Myocyte (in vitro differentiated cells): ENCODE results near the gene PREX1. TPM values are rescaled to one million over a fixed set of nuclear protein-coding genes. Genes with fewer than 3 reads are reported as not detected.
A peak's percentile ranks its signal among the peaks of the same experiment; 100 is the strongest.

ENCODE experiments used
- DNase-seq: peaks from one replicate; pipeline ENCODE4 v3.0.0-alpha.2; 2012; ENCODE audit warnings: low read depth
- total RNA-seq: library from RNA; depleted of rRNA; stranded (reverse); fragments of >200 nt; gene quantifications from 2 replicates; pipeline ENCODE4 v1.2.3, GENCODE V29; 2014

PREX1 gene
- total RNA-seq, 1 donor from 2014 or later = 5.5 TPM

DNA sequence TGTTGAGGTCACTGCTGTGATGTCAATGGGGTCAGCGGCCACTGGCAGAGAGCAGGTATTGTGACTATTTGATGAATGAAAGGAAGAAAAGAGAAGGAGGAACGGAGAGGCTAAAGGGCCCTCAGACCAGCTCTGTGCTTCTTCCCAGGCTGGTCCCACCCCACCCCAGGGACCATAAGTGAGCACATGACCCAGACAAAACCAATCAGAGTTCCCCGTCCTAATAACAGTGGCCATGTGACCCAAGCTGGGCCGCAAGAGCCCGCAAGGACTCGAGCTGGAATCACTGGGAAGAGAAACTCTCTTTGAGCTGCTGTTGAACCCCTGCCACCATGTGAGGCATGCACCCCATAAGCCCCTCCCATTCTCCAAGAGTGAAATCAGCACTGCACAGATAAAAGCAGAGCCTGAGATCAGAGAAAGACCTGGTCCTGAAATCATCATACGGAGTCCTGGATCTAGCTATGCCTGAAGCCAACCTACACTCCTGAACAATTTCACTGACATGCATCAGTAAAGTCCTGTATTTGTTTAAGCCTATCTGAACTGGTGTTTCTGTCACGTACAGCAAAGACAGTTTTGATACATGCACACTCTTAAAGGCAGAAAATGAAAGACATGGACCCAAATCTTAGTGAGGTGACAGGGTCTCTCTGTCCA, 90.2 kb downstream of the PREX1 start:
- DNase-seq = no peak

DNA sequence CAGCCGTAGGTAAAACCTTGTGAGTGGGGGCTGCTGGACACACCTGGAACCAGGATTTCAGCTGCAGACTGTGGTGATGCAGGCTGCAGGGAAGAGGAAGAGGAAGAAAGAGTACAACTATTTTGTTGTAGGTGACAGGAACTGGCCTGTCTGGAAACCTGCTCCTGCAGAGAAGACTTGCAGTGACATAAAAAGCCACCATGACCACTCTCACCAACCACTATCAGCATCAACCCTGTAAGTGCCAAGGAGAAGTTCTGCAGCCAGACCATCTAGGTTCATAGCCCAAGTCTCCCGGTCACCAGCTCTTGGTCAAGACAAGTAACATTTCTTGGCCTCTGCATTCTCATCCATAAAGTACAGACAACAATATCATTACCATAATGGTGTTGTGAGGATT, 91.2 kb downstream of the PREX1 start:
- DNase-seq = no peak

GRCh38 chr20:48736231-48736630, 91.6 kb downstream of the PREX1 start:
- DNase-seq = no peak

- no peak for DNase-seq
Measured at GRCh38 chr20:48735112-48735511, 92.7 kb downstream of the PREX1 start.

GRCh38 chr20:48734104-48734749, 93.6 kb downstream of the PREX1 start:
- DNase-seq = no peak

DNA sequence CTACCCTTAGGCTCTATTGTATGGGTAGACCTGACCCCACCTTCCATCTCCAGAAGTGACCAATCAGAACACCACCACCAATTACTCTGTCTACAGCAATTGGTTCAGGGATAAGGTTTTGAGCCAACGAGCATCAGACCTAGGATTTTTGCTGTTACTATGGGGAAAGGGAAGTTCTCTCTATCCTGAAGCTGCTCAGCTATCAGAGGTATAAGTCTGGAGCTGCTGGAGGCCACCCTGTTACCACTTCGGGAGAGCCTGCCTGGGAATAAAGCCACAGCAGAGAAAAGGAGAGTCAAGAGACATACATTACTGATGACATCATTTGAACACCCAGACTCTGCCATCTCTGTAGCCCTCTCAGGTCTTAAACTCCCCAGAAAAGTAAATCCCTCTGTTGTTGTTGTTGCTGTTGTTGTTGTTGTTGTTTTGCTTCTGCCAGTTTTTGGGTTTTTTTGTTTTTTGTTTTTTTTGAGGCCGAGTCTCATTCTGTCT, 94.5 kb downstream of the PREX1 start:
- no peak for DNase-seq

DNA sequence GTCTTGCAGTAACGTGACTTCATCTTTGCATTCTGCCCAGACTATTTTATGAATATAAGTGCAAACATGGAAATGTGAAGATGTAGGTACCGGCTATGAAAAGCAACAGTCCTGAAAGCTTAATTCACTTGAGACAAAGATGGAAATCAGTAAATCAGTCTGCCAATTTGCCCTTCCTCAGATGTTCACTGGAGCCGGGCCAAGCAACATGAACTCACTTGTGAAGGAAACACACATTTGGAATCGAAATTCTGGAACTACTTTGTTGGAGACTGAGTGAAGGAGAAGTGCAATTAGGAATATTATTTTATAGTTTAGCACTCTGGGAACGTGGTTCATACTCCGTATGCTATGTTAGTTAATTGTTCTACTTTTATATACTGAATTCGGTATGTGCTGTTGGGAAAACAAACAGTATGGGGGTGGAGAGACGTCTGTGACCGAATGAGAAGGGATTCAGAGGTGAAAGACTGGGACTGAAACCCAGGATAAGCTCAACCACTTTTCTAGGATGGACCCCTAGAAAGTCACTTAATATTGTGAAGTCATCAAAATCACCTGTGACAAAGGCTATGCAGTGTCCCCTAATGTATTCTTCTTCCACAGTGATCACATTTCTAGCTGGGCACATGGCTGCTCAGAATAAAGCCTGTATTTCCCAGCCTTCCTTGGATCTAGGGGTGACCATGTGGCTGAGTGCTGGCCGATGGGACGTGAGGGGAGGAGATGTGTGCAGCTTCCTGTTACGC, 95.5 kb downstream of the PREX1 start:
- DNase-seq = no peak

DNA sequence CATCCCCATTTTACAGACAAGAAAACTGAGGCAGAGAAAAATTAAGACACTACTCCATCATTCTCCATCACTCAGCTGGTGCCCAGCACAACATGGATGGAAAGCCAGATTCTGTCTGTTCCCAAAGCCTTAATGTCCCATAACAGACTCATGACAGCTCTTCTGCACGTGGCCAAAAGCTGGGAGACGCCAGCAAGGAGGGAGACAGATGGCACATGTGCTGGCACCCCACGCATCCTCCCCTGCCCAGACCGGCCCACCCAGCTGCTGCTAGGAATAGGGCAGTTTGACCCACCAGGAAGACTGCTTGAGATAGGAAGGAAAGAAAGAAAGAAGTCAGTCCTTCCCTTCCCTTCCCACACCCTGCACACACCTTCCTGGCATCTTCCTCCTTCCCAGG, 96.3 kb downstream of the PREX1 start:
- no peak for DNase-seq

GRCh38 chr20:48730977-48731376, 96.8 kb downstream of the PREX1 start:
- DNase-seq = no peak

GRCh38 chr20:48729538-48729937, 98.3 kb downstream of the PREX1 start:
- no peak for DNase-seq

DNA sequence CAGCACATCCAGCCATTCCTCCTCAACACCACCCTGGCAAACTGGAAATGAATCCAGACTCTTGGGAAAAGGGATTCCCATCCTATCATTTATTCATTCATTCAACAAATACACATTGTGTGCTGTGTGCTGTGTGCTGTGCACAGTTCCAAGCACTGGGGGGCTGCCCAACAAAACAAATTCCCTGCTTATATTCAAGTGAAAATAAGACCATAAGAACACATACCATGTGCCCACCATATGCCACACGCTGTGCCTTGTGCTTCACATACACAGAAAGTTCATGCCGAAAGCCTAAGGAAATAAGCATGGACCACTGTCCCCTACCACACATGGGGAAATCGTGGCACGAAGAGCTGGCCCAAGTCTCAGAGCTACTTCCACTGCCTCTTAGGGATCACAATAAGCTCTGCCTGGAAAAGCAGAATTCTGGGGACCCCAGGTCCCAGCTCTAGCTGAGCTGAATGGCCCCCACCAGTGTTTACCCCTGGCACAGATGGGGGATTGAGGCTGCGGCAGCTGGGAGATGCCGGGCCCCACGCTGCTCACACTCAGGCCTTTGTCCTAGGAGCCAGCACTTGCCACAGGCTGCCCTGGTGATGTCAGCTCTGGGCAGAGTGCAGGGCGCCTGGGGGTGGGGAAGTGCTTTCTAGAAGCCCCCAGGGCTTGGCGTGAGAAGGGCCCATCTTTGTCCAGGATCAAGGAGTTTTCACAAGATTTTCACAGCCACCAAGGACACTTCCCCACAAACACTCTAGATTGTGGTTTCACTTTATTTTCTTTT, 99.6 kb downstream of the PREX1 start:
- no peak for DNase-seq

- no peak for DNase-seq
Measured at GRCh38 chr20:48727226-48727625, 100.6 kb downstream of the PREX1 start.

DNA sequence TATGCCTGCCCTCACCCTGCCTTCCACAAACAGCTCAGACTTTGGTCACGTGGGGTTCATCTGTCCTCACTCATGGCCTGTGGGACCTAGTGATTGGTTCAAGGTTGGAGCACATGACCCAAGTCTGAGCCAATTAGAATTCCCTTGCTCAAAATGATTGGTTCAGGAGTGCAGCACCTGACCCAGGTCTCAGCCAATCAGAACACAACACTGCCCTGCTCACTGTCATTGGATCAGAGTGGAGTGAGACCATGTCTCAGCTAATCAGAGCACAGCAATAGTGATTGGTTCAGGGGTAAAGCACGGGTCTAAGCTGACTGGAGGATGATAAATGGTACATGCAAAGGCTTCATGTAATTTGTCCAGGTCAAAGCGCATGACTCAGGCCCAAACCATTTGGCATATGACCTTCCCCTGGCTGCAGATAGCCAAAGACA, 102.2 kb downstream of the PREX1 start:
- DNase-seq = peak; percentile 19

DNA sequence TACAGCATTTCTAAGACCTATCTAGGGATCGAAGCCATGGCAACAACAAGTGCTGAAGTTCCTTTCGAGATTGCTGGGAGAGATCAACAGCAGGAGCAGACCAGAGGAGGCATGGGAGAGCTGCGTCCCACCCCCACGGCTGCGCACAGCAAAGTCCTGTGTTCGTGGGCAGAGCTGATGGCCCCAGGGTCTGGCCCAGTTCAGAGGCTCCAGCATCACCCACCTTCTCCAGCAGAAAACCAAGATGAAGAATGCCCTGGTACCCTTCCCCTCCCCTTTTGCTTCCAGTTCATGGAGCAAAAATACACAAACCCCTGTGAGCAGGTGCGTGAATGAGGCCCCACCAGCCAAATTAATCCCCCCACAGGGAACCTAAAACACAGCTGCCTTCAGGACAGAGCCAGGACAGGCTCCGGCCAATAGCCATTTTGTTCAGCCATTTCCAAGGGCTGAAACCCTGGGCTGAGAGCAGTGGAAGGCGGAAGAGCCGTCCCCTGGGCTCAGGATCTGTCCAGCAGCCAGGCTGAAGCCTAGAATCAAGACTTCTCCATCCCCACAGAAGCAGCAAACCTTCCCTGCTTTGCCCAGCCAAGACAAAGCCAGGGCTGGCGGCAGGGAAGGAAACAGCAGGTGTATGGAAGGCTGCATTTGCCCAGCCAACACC, 102.8 kb downstream of the PREX1 start:
- no peak for DNase-seq

DNA sequence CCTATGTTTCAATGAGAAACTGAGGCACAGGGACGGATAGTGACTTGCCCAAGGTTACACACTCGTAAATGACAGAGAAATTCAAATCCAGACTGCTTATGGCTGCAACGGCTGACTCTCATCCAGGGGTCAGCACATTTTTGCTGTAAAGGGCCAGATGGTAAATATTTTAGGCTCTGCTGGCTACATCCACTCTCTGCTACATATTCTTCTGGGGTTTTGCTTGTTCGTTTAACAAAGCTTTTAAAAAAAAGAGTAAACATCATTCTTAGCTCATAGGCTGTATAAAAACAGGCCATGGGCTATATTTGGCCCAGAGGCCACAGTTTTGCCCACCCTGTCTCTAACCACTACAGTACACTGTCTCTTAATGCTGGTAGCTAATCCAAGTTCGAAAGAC, 103.4 kb downstream of the PREX1 start:
- DNase-seq = no peak

DNA sequence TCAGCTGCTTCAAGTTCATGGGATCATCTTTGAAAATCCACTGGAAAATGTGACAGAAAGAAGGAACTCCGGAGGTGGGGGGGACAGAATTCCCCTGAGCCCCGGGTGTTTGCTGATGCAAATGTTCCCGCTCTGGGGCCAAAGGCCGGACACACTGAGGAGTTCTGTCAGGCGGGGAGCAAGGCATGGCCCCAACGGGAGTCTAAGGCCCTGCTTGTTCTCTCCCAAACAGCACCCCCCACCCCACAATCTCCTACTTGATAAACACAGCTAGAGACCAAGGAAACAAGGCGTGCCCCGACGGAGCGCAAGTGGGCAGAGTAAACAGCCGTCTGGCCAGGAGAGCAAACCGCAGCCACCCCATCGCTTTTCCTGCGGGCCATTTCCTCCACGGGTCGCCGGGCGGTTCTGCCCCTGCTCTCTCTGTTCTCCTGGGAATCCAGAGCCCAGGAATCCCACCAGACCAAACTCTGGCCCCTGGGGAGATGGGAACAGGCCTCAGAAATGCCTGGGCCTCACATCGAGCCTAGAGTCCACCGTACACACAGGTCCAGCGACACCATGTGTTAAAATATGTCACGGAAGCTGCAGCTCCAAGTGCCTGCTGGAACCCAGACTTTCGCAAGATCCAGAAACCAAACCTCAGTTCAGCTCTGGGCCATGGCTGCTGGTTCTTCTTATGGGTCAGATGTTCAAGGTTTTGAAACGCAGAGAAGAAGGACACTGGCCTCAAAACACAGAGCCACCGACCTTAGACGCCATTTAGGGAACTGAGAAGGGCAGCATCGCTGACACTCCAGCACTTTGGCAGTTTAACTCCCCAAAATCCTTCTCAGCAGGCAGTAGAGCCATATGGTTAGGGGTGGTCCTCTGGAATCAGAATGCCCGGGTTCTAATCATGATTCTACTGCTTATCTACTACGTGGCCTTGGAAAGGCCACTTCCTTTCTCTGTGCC, 104.2 kb downstream of the PREX1 start:
- DNase-seq = no peak

DNA sequence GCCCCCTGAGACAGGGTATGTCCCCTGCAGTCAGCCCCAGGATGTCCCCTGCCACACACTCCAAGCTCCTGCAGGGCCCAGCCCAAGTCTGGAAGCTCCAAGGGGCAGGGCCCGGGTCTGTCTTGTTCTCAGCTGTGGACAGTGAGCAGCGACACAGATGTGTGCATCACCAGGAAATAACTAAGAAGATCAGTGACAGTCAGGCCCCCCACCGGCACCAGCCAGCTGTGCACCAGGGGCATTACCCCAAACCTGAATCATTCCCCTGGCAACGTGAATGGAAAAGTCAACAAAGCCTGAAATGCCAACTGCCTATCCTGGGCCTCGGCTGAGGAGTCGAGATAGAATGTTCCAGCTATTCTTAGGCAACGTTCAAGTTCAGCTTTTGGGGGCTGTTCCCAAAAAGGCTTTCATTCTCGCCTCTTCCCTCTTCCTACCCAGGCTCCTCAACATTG, 105.0 kb downstream of the PREX1 start:
- DNase-seq = peak; percentile 44

DNA sequence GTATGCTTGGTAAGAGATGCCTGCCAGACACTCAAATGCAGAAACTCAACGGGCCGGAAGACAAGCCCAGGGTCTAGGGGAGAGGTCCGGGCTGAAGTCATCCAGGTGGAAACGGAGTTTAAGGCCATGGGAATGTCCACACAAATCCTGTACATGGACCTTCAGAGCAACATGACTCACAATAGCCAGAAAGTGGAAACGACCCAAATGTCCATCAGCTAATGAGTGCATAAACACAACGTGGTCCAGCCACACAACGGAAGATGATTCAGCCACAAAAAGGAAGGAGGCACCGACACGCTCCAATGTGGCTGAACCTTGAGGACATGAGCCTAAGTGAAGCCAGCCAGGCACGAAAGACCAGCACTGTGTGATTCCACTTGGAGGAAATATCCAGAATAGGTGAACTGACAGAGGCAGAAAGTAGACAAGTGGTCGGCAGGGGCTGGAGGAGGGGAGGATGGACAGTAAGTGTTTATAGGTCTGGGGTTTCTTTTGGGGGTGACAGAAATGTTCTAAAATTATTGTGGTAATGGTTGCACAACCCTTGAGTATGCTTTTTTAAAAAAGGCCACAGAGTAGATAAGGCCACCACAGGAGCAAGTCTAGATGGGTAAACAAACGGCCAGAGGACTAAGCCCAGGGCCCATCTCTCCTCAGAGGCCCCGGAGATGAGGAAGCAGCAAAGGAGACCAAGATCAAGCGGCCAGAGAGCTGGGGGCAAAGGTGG, 105.6 kb downstream of the PREX1 start:
- peak; percentile 9 for DNase-seq
